ENCODE results near the gene MLKL. TPM values are rescaled to one million over a fixed set of nuclear protein-coding genes. Genes with fewer than 3 reads are reported as not detected.

The MLKL gene
- total and polyA plus RNA-seq, 2 donors (not counting 3 experiments of a cell fraction or from before 2014, with no cell fraction given) = 8.1 to 26.5 TPM

DNA sequence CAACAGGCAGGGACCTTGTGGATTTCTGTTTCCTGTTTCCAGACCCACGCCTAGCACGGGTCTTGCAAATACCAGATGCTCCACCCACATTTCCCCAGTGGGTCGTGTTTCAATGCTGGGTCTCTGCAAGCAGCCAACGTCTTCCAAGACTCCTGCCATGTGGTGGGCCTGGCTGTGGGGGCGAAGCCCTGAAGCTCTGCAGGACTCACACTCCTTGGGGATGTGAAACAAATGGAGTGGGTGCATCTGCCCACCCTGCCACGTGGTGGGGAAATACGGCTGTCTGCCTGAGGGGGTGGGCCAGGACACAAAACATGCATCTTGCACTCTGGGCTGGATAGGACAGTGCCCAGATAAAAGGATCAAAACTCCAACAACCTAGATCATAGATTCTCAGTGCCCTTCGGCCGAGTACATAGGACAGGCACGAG lies 41.4 kb upstream of the MLKL start:
- FAIRE-seq = no peak
- ChIA-PET CTCF (interaction anchor here (1.4 to 1.6 kb wide), 2 partner anchors 120 to 121 kb away, joined by 3 to 4 read pairs; no protein-coding TSS in a partner anchor), POLR2A (no interaction called here)
- DNase-seq (ENCODE audit: low read depth, low spot score) = no peak
- intact Hi-C loops (cut with micrococcal nuclease) = no loop called here
- dilution Hi-C loops (cut with MboI; ENCODE audit: extremely low pct_ligation_motif_present, low sequenced_read_pairs) = no loop called here
- Histone ChIP-seq H3K9ac (replicated peaks; ENCODE audit: extremely low read depth, insufficient read depth, low read length) (no peak overlapping the region), H3K9me3 (replicated peaks; ENCODE audit: control insufficient read depth, insufficient read depth, low read length) (no peaks in the 10 kb centered on the region), H3K27me3 (ENCODE audit: control insufficient read depth in 2 of 2, insufficient read depth in 2 of 2, low read length in 2 of 2) (no peaks in the 10 kb centered on the region), H3K4me3 (replicated peaks in 1 of 3; ENCODE audit: insufficient read depth in 1 of 3, low read depth in 1 of 3, low read length in 3 of 3) (no peak overlapping the region), H3K4me2 (ENCODE audit: insufficient read depth, low read length) (no peak overlapping the region), H3K36me3 (ENCODE audit: control insufficient read depth in 2 of 2, extremely low read depth in 1 of 2, insufficient read depth in 2 of 2, low read length in 2 of 2) (no peaks in the 10 kb centered on the region), H3K9me1 (replicated peaks; ENCODE audit: control insufficient read depth, extremely low read depth, insufficient read depth, low read length) (no peaks in the 10 kb centered on the region), H3K4me1 (ENCODE audit: control insufficient read depth, extremely low read depth, insufficient read depth, low read length) (no peaks in the 10 kb centered on the region), H2AFZ (ENCODE audit: low read depth, low read length) (peak overlapping the region; percentile 30), H3K27ac (ENCODE audit: insufficient read depth, low read depth, low read length) (no peak overlapping the region), H4K20me1 (replicated peaks; ENCODE audit: control insufficient read depth, extremely low read depth, insufficient read depth, low read length) (no peaks in the 10 kb centered on the region), H3K79me2 (ENCODE audit: control insufficient read depth, insufficient read depth, low read length) (no peaks in the 10 kb centered on the region)
- TF ChIP-seq JUN (IDR thresholded peaks at IDR 0.05; ENCODE audit: borderline replicate concordance, insufficient read depth, insufficient read length, low read depth) (no peak), FOS (IDR thresholded peaks at IDR 0.05; ENCODE audit: borderline replicate concordance, insufficient read depth, low read length) (no peak), EZH2 (IDR thresholded peaks at IDR 0.05; ENCODE audit: borderline replicate concordance, low read depth, low read length, severe bottlenecking) (no peak), POLR2AphosphoS5 (IDR thresholded peaks at IDR 0.05; ENCODE audit: insufficient read depth, low read depth, low read length) (no peak), GATA2 (IDR thresholded peaks at IDR 0.05; ENCODE audit: insufficient read depth, insufficient read length, low read depth, low read length) (no peak), POLR2A (IDR thresholded peaks at IDR 0.05; ENCODE audit: low read depth, low read length) (no peak), MYC (IDR thresholded peaks at IDR 0.05; ENCODE audit: low read depth, low read length) (no peak)
- TF ChIP-seq, protein P1, sequence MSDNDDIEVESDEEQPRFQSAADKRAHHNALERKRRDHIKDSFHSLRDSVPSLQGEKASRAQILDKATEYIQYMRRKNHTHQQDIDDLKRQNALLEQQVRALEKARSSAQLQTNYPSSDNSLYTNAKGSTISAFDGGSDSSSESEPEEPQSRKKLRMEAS (IDR thresholded peaks at IDR 0.05; ENCODE audit: insufficient read depth, insufficient read length) = no peak
- TF ChIP-seq, protein P2, sequence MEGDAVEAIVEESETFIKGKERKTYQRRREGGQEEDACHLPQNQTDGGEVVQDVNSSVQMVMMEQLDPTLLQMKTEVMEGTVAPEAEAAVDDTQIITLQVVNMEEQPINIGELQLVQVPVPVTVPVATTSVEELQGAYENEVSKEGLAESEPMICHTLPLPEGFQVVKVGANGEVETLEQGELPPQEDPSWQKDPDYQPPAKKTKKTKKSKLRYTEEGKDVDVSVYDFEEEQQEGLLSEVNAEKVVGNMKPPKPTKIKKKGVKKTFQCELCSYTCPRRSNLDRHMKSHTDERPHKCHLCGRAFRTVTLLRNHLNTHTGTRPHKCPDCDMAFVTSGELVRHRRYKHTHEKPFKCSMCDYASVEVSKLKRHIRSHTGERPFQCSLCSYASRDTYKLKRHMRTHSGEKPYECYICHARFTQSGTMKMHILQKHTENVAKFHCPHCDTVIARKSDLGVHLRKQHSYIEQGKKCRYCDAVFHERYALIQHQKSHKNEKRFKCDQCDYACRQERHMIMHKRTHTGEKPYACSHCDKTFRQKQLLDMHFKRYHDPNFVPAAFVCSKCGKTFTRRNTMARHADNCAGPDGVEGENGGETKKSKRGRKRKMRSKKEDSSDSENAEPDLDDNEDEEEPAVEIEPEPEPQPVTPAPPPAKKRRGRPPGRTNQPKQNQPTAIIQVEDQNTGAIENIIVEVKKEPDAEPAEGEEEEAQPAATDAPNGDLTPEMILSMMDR (IDR thresholded peaks at IDR 0.05; ENCODE audit: extremely low read depth in 1 of 2, insufficient read depth in 1 of 2, low read depth in 1 of 2, low read length in 2 of 2) = no peak
- BruUV-seq (replicated peaks) = no TSS peak
